Measurements from ENCODE around the gene OR5AL1. TPM values are rescaled to one million over a fixed set of nuclear protein-coding genes. Genes with fewer than 3 reads are reported as not detected.
"Not testable (repeated sequence)": the region's sequence is repeated elsewhere in the genome, so short reads cannot be mapped to it uniquely, and the experiment has no call there.

OR5AL1 gene
- not detected in 2 replicates for total RNA-seq (2014; rRNA removed; shearing (Covaris generic); ENCODE audit: low replicate concordance)

DNA sequence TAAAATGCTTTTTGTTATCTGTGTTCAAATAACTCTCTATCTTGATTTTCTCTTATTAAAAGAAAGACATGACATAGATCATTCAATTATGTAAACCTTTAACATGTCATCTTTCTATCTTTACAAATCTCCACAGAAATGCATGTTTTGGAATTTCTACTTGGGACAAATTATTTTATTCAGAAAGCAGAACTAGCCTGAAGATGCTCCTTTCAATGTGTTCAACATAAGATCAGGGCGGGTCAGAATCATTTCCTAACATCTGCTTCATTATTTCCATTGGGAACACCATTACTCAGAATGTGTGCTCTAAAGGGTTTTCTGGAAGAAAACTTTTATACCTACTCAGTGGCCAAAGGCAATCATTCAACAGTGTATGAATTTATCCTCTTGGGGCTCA lies at the start of gene OR5AL1:
Gene OR5AL1 (plus strand): TSS at position 301 of the 400 bp plus-strand sequence.
- H3K27me3 ChIP-seq: no peaks in the 10 kb centered on the region
- DNase-seq: no peak
- no peaks in the 10 kb centered on the region for H3K9me3 ChIP-seq
- H3K36me3 ChIP-seq: no peaks in the 10 kb centered on the region
- H3K4me3 ChIP-seq: no peak within 1 kb of the TSS

DNA sequence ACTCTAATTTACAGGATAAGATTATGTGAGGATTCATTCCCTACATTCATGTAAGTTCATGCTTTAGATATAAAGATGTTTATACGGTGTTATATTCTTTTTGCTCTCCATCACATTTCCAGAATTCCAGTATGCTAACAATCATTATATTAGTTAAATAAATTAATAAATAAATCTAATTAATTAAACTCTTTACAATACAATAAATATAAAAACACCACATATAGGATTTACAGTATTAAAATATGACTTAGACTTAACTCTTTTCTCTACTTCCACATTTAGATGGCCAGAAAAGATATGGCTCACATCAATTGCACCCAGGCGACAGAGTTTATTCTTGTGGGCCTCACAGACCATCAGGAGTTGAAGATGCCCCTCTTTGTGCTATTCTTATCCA lies 37.2 kb upstream of the OR5AL1 start, which contains the start of gene OR8U1:
Gene OR8U1 (plus strand): TSS at position 301 of the 400 bp plus-strand sequence. CDS start 0 bp downstream, at position 301.
- Histone ChIP-seq H3K4me3 (no peak within 1 kb of the TSS), H3K27me3 (0 out of 2 replicates have a peak, but pooled peaks cover 2% of the 10 kb centered on the region), H3K36me3 (no peaks in the 10 kb centered on the region), H3K9me3 (no peaks in the 10 kb centered on the region)
- no peak for DNase-seq

DNA sequence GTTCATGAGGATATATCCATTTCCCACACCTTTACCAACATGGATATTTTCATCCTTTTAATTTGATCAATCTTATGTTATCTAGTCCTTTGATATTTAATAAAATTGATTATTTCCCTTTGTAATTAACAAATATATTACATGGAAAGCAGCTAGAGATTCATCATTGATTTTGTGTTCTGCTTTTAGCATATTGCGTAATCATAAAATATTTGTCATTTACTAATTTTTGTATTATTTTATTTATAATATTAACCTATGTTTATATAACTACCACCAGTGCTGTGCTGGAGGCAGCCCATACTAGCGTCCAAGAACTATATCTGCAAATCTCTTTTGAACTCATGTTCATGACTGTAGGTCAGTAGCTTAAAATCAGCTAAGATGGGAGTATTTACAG lies 32.4 kb upstream of the OR5AL1 start:
- no peak for DNase-seq
- Histone ChIP-seq H3K36me3 (no peaks in the 10 kb centered on the region), H3K27me3 (no peaks in the 10 kb centered on the region), H3K4me3 (no peak overlapping the region), H3K9me3 (no peaks in the 10 kb centered on the region)

DNA sequence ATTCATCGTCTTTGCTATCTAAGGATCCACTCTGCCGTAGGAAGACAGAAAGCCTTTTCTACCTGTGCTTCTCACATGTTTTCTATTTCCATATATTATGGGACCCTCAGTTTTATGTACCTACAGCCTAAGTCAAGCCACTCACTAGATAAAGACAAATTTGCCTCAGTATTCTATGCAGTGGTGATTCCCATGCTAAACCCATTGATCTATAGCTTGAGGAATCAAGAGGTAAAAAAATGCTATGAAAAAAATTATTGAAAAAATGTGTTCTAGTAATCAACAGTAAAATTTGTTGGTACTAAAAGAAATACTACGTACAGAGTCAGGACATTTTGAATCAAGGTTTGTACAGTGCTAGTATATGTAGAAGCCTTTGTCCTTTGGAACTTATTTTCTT lies 18.1 kb upstream of the OR5AL1 start:
- no peak for DNase-seq
- Histone ChIP-seq H3K9me3 (no peaks in the 10 kb centered on the region), H3K27me3 (no peaks in the 10 kb centered on the region), H3K36me3 (no peaks in the 10 kb centered on the region), H3K4me3 (no peak overlapping the region)

DNA sequence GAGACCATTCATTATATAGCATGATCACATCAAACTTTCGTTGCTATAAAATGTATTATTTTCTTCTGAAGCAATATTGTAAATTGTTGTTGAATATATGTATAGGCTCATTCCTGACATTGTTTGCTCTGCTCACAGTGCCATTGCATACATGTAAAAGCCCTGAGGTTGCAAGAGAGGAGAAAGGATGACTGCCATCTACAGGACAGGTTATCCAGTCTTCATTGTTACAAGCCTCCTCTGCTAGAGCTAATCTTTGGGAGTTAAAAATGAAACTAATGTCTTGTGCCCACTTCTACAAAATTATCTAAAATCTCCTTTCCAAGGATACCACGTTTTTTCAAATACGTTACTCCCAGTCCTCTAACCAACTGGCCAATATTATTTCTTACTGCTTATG lies 16.4 kb upstream of the OR5AL1 start:
- Histone ChIP-seq H3K36me3 (no peaks in the 10 kb centered on the region), H3K4me3 (no peak overlapping the region), H3K9me3 (no peaks in the 10 kb centered on the region), H3K27me3 (no peaks in the 10 kb centered on the region)
- no peak for DNase-seq

DNA sequence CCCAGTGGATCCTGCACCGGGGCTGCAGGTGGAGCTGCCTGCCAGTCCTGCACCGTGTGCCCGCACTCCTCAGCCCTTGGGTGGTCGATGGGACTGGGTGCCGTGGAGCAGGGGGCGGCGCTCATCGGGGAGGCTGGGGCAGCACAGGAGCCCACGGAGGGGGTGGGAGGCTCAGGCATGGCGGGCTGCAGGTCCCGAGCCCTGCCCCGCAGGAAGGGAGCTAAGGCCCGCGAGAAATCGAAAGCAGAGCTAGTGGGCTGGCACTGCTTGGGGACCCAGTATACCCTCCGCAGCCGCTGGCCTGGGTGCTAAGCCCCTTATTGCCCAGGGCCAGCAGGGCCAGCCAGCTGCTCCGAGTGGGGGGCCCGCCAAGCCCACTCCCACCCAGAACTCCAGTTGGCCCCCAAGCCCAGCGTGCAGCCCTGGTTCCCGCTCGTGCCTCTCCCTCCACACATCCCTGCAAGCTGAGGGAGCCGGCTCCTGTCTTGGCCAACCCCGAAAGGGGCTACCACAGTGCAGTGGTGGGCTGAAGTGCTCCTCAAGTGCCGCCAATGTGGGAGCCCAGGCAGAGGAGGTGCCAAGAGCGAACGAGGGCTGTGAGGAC lies 10.5 kb upstream of the OR5AL1 start:
- H3K27me3 ChIP-seq, H3K4me3 ChIP-seq, H3K9me3 ChIP-seq, DNase-seq, H3K36me3 ChIP-seq: not testable (repeated sequence)

DNA sequence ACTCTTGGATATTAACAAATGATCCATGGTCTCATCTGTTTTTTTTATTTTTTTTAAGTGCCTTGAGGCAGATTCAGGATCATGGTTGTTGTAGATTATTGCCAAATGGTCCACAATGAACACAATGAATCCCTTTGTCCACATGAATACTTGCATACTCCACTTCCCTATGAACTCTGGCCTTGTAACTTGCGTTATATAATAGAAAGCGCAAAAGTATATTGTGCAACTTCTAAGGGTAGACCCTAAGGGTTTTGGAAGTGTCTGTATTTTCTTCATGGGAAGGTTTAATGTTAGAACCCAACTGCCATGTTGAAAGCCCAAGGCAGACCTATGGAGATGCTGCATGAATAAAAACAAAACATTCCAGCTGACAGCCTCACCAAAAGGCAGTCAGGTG lies 8.1 kb upstream of the OR5AL1 start:
- H3K36me3 ChIP-seq: no peaks in the 10 kb centered on the region
- H3K9me3 ChIP-seq: no peaks in the 10 kb centered on the region
- no peaks in the 10 kb centered on the region for H3K27me3 ChIP-seq
- no peak for DNase-seq
- H3K4me3 ChIP-seq: no peak overlapping the region

DNA sequence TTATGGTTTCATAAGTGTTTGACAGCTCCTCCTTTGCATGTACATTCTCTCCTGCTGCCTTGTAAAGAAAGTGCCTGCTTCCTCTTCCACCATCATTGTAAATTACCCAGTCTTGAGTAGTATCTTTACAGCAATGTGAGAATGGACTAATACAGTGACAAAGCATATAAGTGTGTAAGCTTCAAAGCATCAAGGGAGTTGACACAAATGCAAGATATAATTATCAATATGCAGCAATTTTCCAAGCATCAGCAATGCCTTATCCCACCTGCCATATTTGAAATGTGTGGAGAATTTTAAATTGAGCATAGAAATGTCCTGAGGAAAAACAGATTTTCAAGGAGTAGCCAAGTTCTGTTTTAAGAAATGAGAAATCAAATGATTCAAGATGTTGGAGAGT lies 1.7 kb upstream of the OR5AL1 start:
- no peak overlapping the region for H3K4me3 ChIP-seq
- H3K36me3 ChIP-seq: no peaks in the 10 kb centered on the region
- no peak for DNase-seq
- no peaks in the 10 kb centered on the region for H3K9me3 ChIP-seq
- H3K27me3 ChIP-seq: no peaks in the 10 kb centered on the region

DNA sequence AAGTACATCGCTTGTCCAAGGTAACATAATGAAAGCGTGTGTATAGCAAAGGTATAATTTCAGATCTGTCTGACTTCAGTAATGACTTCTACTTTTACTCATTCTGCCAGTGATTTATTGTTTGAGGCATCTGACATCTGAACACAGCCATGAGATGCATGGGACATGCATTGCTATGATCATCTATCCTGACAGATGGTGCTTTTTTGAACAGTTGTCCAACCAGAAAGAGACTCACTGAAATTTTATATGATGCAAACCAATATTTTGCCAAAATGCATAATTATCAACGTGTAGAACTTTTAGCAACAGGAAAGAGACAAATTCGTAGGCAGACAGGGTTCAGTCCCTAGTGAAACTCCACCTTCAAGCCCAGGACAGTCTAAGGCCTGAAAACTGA lies 41.0 kb downstream of the OR5AL1 start:
- Histone ChIP-seq H3K36me3 (no peaks in the 10 kb centered on the region), H3K27me3 (no peaks in the 10 kb centered on the region), H3K9me3 (no peaks in the 10 kb centered on the region), H3K4me3 (no peak overlapping the region)
- DNase-seq: no peak

DNA sequence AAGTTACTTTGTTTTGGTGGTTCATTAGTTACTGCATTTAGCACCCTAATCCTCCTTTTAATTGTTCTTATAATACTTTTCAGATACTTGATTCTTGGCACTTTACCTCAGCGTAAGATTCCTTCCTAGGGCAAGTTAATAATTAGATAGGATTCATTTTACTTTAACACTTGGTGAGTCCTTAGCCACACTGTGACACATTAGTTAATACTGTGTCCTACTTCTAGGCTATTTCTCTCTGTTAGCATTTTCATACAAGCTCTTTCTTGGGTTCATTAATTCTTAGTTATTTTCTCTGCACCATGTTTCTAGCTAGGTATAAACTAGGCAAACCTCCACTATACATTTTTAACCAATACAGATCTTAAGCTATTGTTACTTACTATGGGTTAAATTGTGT lies 44.6 kb downstream of the OR5AL1 start:
- Histone ChIP-seq H3K36me3 (no peaks in the 10 kb centered on the region), H3K9me3 (no peaks in the 10 kb centered on the region), H3K4me3 (no peak overlapping the region), H3K27me3 (no peaks in the 10 kb centered on the region)
- DNase-seq: no peak

Other genes with a start within 250 kb of the OR5AL1 start
- not detected in 2 replicates for gene OR5J2, start 236.1 kb upstream of the OR5AL1 start, total RNA-seq (2014; rRNA removed; shearing (Covaris generic); ENCODE audit: low replicate concordance)
- not detected in 2 replicates for gene OR5T2, start 178.4 kb upstream of the OR5AL1 start, total RNA-seq (2014; rRNA removed; shearing (Covaris generic); ENCODE audit: low replicate concordance)
- gene OR5T3, start 160.4 kb upstream of the OR5AL1 start, total RNA-seq (2014; rRNA removed; shearing (Covaris generic); ENCODE audit: low replicate concordance): not detected in 2 replicates
- gene OR5T1, start 138.5 kb upstream of the OR5AL1 start, total RNA-seq (2014; rRNA removed; shearing (Covaris generic); ENCODE audit: low replicate concordance): not detected in 2 replicates
- gene OR8H1, start 120.4 kb upstream of the OR5AL1 start, total RNA-seq (2014; rRNA removed; shearing (Covaris generic); ENCODE audit: low replicate concordance): not detected in 2 replicates
- gene OR8K3, start 97.6 kb upstream of the OR5AL1 start, total RNA-seq (2014; rRNA removed; shearing (Covaris generic); ENCODE audit: low replicate concordance): not detected in 2 replicates
- gene OR8K1, start 66.7 kb upstream of the OR5AL1 start, total RNA-seq (2014; rRNA removed; shearing (Covaris generic); ENCODE audit: low replicate concordance): not detected in 2 replicates
- gene OR8J1, start 58.4 kb upstream of the OR5AL1 start, total RNA-seq (2014; rRNA removed; shearing (Covaris generic); ENCODE audit: low replicate concordance): not detected in 2 replicates
- not detected in 2 replicates for gene OR8U1, start 37.1 kb upstream of the OR5AL1 start, total RNA-seq (2014; rRNA removed; shearing (Covaris generic); ENCODE audit: low replicate concordance)
- not detected in 2 replicates for gene OR5M3, start 60.7 kb downstream of the OR5AL1 start, total RNA-seq (2014; rRNA removed; shearing (Covaris generic); ENCODE audit: low replicate concordance)
- not detected in 2 replicates for gene OR5M8, start 78.7 kb downstream of the OR5AL1 start, total RNA-seq (2014; rRNA removed; shearing (Covaris generic); ENCODE audit: low replicate concordance)
- not detected in 2 replicates for gene OR5M11, start 130.6 kb downstream of the OR5AL1 start, total RNA-seq (2014; rRNA removed; shearing (Covaris generic); ENCODE audit: low replicate concordance)
- gene OR5M10, start 165.0 kb downstream of the OR5AL1 start, total RNA-seq (2014; rRNA removed; shearing (Covaris generic); ENCODE audit: low replicate concordance): not detected in 2 replicates
- not detected in 2 replicates for gene OR5M1, start 202.2 kb downstream of the OR5AL1 start, total RNA-seq (2014; rRNA removed; shearing (Covaris generic); ENCODE audit: low replicate concordance)
- gene OR5AP2, start 229.7 kb downstream of the OR5AL1 start, total RNA-seq (2014; rRNA removed; shearing (Covaris generic); ENCODE audit: low replicate concordance): not detected in 2 replicates